ENCODE results near the gene LAPTM4A. TPM values are rescaled to one million over a fixed set of nuclear protein-coding genes. Genes with fewer than 3 reads are reported as not detected.
"Not testable (repeated sequence)": the region's sequence is repeated elsewhere in the genome, so short reads cannot be mapped to it uniquely, and the experiment has no call there.

Gene LAPTM4A
- total RNA-seq, 6 experiments from 2014 or later: 80.0 to 143 (median 126) TPM

- ATAC-seq: no peak
- no peak overlapping the region for H3K27ac ChIP-seq
- no peaks in the 10 kb centered on the region for H3K36me3 ChIP-seq
- no peaks in the 10 kb centered on the region for H3K27me3 ChIP-seq
- H3K4me1 ChIP-seq: no peaks in the 10 kb centered on the region
- TF ChIP-seq, protein P1, sequence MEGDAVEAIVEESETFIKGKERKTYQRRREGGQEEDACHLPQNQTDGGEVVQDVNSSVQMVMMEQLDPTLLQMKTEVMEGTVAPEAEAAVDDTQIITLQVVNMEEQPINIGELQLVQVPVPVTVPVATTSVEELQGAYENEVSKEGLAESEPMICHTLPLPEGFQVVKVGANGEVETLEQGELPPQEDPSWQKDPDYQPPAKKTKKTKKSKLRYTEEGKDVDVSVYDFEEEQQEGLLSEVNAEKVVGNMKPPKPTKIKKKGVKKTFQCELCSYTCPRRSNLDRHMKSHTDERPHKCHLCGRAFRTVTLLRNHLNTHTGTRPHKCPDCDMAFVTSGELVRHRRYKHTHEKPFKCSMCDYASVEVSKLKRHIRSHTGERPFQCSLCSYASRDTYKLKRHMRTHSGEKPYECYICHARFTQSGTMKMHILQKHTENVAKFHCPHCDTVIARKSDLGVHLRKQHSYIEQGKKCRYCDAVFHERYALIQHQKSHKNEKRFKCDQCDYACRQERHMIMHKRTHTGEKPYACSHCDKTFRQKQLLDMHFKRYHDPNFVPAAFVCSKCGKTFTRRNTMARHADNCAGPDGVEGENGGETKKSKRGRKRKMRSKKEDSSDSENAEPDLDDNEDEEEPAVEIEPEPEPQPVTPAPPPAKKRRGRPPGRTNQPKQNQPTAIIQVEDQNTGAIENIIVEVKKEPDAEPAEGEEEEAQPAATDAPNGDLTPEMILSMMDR (IDR thresholded peaks at IDR 0.05): no peak
- no peak for TF ChIP-seq POLR2A (IDR thresholded peaks at IDR 0.05)
- H3K9me3 ChIP-seq: no peaks in the 10 kb centered on the region
- WGBS (ENCODE audit: insufficient coverage, low coverage, low lambda C conversion rate, missing lambda C conversion rate): 86% methylated on average over 4 of the region's 4 CpGs
- intact Hi-C loops (cut with DNase I): no loop called here
- no peak for DNase-seq
- no peak overlapping the region for H3K4me3 ChIP-seq
Measured at GRCh38 chr2:20077411-20077940, 26.0 kb upstream of the LAPTM4A start.

GRCh38 chr2:20076757-20077156, 25.3 kb upstream of the LAPTM4A start:
- H3K27ac ChIP-seq: no peak overlapping the region
- intact Hi-C loops (cut with DNase I): no loop called here
- no peak overlapping the region for H3K4me3 ChIP-seq
- 66% methylated on average over 6 of the region's 6 CpGs for WGBS (ENCODE audit: insufficient coverage, low coverage, low lambda C conversion rate, missing lambda C conversion rate)
- H3K9me3 ChIP-seq: no peaks in the 10 kb centered on the region
- no peaks in the 10 kb centered on the region for H3K4me1 ChIP-seq
- no peaks in the 10 kb centered on the region for H3K27me3 ChIP-seq
- no peaks in the 10 kb centered on the region for H3K36me3 ChIP-seq
- TF ChIP-seq, protein P1 (IDR thresholded peaks at IDR 0.05): no peak
- DNase-seq (no peak), ATAC-seq (no peak)

GRCh38 chr2:20074901-20075300, 23.5 kb upstream of the LAPTM4A start:
- WGBS (ENCODE audit: insufficient coverage, low coverage, low lambda C conversion rate, missing lambda C conversion rate): 73% methylated on average over 8 of the region's 8 CpGs
- Histone ChIP-seq H3K27ac (no peak overlapping the region), H3K9me3 (no peaks in the 10 kb centered on the region), H3K27me3 (no peaks in the 10 kb centered on the region), H3K36me3 (no peaks in the 10 kb centered on the region), H3K4me1 (no peaks in the 10 kb centered on the region), H3K4me3 (no peak overlapping the region)
- no peak for DNase-seq
- TF ChIP-seq, protein P1 (IDR thresholded peaks at IDR 0.05): no peak
- no peak for TF ChIP-seq POLR2A (IDR thresholded peaks at IDR 0.05)
- ATAC-seq: no peak
- intact Hi-C loops (cut with DNase I): no loop called here

DNA sequence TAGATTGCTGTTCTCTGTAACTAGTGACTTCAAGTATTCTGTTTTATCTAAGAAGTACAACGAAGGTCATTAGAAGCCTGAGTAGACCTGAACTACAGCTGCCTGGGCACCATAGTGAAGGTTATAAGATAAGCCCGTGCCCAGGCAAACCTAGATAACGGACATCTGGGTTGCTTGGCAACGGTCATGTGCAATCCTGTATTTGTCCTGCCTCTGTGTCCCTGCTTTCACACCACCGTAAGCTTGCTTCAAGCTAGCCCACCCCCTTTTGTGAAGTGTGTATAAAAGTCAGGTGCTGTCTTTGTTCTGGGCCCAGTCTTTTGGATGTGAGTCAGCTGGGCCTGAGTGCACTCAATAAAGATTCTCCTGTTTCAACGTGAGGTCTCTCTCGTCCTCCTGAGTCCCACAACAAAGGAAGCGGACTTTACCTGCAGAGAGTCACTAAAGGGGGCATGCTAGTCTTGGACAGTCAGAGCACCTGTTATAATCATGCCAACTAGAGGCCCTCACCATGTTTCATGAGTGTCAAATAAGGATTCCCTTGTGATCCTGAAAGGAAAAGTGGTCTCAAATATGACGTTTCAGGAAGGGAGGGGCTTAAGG, 22.7 kb upstream of the LAPTM4A start:
- H3K4me1 ChIP-seq; H3K9me3 ChIP-seq; H3K27me3 ChIP-seq; ATAC-seq; H3K36me3 ChIP-seq; H3K4me3 ChIP-seq; intact Hi-C loops (cut with DNase I); DNase-seq; H3K27ac ChIP-seq: not testable (repeated sequence)
- 78% methylated on average over 6 of the region's 9 CpGs for WGBS (ENCODE audit: insufficient coverage, low coverage, low lambda C conversion rate, missing lambda C conversion rate)

DNA sequence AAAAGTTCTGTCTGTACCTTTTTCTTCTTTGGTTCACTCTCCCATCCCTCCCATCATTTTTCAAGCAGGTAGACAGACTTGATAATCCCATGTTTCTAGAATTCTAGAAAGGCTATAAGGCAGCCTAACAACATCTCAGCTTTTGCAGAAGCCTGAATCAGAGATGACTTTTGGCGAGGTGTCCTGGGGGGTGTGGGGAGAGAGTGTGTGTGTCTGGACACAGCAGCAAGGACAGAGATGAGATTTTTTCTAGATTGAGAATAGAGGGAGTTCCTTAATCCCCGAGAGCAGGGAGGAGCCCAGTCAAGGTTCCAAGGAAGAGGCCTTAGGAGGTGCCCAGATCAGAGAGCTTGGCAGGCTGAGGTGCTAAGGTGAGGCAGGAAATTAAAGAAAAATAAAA, 22.0 kb upstream of the LAPTM4A start:
- 83% methylated on average over 2 of the region's 2 CpGs for WGBS (ENCODE audit: insufficient coverage, low coverage, low lambda C conversion rate, missing lambda C conversion rate)
- DNase-seq (no peak), ATAC-seq (no peak)
- no peak overlapping the region for H3K4me3 ChIP-seq
- no peaks in the 10 kb centered on the region for H3K9me3 ChIP-seq
- H3K4me1 ChIP-seq: no peaks in the 10 kb centered on the region
- H3K27ac ChIP-seq: no peak overlapping the region
- intact Hi-C loops (cut with DNase I): no loop called here
- no peak for TF ChIP-seq POLR2A (IDR thresholded peaks at IDR 0.05)
- TF ChIP-seq, protein P1 (IDR thresholded peaks at IDR 0.05): no peak
- H3K27me3 ChIP-seq: no peaks in the 10 kb centered on the region
- H3K36me3 ChIP-seq: no peaks in the 10 kb centered on the region
